Gastroesophageal sphincter (tissue), 3 donors: ENCODE data around the gene NSA2.

ENCODE experiments used
- CTCF ChIP-seq, 4 experiments: fragments of 200-600 bp in 2 of 4; fragments of 450-650 bp in 2 of 4; sonication (generic) in 1 of 4; IDR thresholded peaks; one replicate each; pipeline ENCODE4 v1.5.1; 2017 to 2019; ENCODE audit warnings: antibody characterized with exemption in 4 of 4, mild to moderate bottlenecking in 2 of 4, moderate library complexity in 2 of 4
- EP300 ChIP-seq: sonication (generic); formaldehyde crosslinking; IDR thresholded peaks from one replicate; pipeline ENCODE4 v1.6.1; 2017; ENCODE audit warnings: antibody characterized with exemption, mild to moderate bottlenecking
- POLR2A ChIP-seq, 2 donors: fragments of 450-650 bp; IDR thresholded peaks; one replicate each; pipeline ENCODE4 v1.6.1; 2017; ENCODE audit warnings: antibody characterized with exemption in 2 of 2, mild to moderate bottlenecking in 2 of 2, moderate library complexity in 1 of 2

GRCh38 chr5:74763504-74763903, 3.5 kb upstream of the NSA2 start:
- TF ChIP-seq CTCF (IDR thresholded peaks at IDR 0.05) (no peak), POLR2A (IDR thresholded peaks at IDR 0.05) (no peak), EP300 (no peak)
